Mesothelial cell of epicardium (in vitro differentiated cells): ENCODE results near the gene KSR1. TPM values are rescaled to one million over a fixed set of nuclear protein-coding genes. Genes with fewer than 3 reads are reported as not detected.

Experiments
- DNase-seq, 2 experiments: peaks; one replicate each; pipeline ENCODE4 v3.0.0; 2021; ENCODE audit warnings: low spot score in 2 of 2; ENCODE audit not compliant: unreplicated experiment in 2 of 2
- H3K27ac Mint-ChIP-seq: 2 replicates; pipeline ENCODE4 v1.8.0; 2021; ENCODE audit warnings: mixed read lengths
- H3K27me3 Mint-ChIP-seq: 2 replicates; pipeline ENCODE4 v1.8.0; 2021; ENCODE audit warnings: low read depth, mixed read lengths
- H3K36me3 Mint-ChIP-seq: 2 replicates; pipeline ENCODE4 v1.8.0; 2021; ENCODE audit warnings: mixed read lengths
- H3K4me1 Mint-ChIP-seq: 2 replicates; pipeline ENCODE4 v1.8.0; 2021; ENCODE audit warnings: mixed read lengths
- H3K4me3 Mint-ChIP-seq: 2 replicates; pipeline ENCODE4 v1.8.0; 2021; ENCODE audit warnings: mild to moderate bottlenecking, moderate library complexity, mixed read lengths
- H3K9me3 Mint-ChIP-seq: 2 replicates; pipeline ENCODE4 v1.8.0; 2021; ENCODE audit warnings: mixed read lengths
- CTCF ChIP-seq: fragments of 200-600 bp; sonication (generic); IDR thresholded peaks from one replicate; pipeline ENCODE4 v1.5.0; 2021; ENCODE audit warnings: antibody characterized with exemption; ENCODE audit not compliant: unreplicated experiment
- total RNA-seq: library from RNA; stranded (reverse); gene quantifications from 3 replicates; pipeline ENCODE4 v1.2.1, GENCODE V29; 2021

The KSR1 gene
- total RNA-seq, 1 donor from 2014 or later, result 69.4 TPM

GRCh38 chr17:27569257-27569722 lies 113.0 kb downstream of the KSR1 start:
- Mint-ChIP-seq H3K4me1 (peaks cover 28% of the 10 kb centered on the region), H3K9me3 (no peaks in the 10 kb centered on the region), H3K27me3 (no peaks in the 10 kb centered on the region), H3K27ac (peak overlapping the region; percentile 32), H3K36me3 (no peaks in the 10 kb centered on the region), H3K4me3 (no peak overlapping the region)
- no peak for DNase-seq
- peak; percentile 32 for TF ChIP-seq CTCF

GRCh38 chr17:27569884-27570577 lies 113.8 kb downstream of the KSR1 start:
- no peak overlapping the region for H3K4me3 Mint-ChIP-seq
- no peaks in the 10 kb centered on the region for H3K27me3 Mint-ChIP-seq
- no peak for TF ChIP-seq CTCF
- H3K9me3 Mint-ChIP-seq, result no peaks in the 10 kb centered on the region
- no peak for DNase-seq
- H3K36me3 Mint-ChIP-seq, result no peaks in the 10 kb centered on the region
- H3K27ac Mint-ChIP-seq, result peak overlapping the region; percentile 32
- H3K4me1 Mint-ChIP-seq, result peaks cover 29% of the 10 kb centered on the region

GRCh38 chr17:27570578-27570914 lies 114.3 kb downstream of the KSR1 start:
- Mint-ChIP-seq H3K4me3 (no peak overlapping the region), H3K4me1 (peaks cover 29% of the 10 kb centered on the region), H3K36me3 (no peaks in the 10 kb centered on the region), H3K9me3 (no peaks in the 10 kb centered on the region), H3K27me3 (no peaks in the 10 kb centered on the region), H3K27ac (no peak overlapping the region)
- DNase-seq, result no peak
- TF ChIP-seq CTCF, result no peak

GRCh38 chr17:27571563-27572352 lies 115.5 kb downstream of the KSR1 start:
- no peak for DNase-seq
- H3K4me1 Mint-ChIP-seq, result peaks cover 35% of the 10 kb centered on the region
- no peak overlapping the region for H3K27ac Mint-ChIP-seq
- no peaks in the 10 kb centered on the region for H3K36me3 Mint-ChIP-seq
- TF ChIP-seq CTCF, result no peak
- H3K4me3 Mint-ChIP-seq, result no peak overlapping the region
- H3K9me3 Mint-ChIP-seq, result no peaks in the 10 kb centered on the region
- H3K27me3 Mint-ChIP-seq, result no peaks in the 10 kb centered on the region

- peak overlapping the region; percentile 34 for H3K27ac Mint-ChIP-seq
- H3K27me3 Mint-ChIP-seq, result no peaks in the 10 kb centered on the region
- TF ChIP-seq CTCF, result no peak
- H3K9me3 Mint-ChIP-seq, result no peaks in the 10 kb centered on the region
- H3K4me3 Mint-ChIP-seq, result no peak overlapping the region
- peaks cover 44% of the 10 kb centered on the region for H3K4me1 Mint-ChIP-seq
- no peak for DNase-seq
- no peaks in the 10 kb centered on the region for H3K36me3 Mint-ChIP-seq
Measured at GRCh38 chr17:27572665-27573064, 116.4 kb downstream of the KSR1 start.
